ENCODE measurements around the gene ASRGL1.
"Not testable (repeated sequence)": the region's sequence is repeated elsewhere in the genome, so short reads cannot be mapped to it uniquely, and the experiment has no call there.

DNA sequence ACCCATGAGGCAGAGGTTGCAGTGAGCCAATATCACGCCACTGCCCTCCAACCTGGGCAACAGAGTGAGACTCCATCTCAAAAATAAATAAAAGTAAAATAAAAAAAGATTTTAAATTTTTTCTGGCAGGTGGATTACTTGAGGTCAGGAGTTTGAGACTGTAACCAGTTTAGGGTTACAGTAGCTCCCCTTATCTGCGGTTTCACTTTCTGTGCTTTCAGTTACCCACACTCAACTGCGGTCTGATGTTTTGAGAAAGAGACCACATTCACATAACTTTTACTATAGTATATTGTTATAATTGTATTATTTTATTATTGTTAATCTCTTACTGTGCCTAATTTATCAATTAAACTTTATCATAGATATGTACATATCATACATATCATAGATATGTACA is 48.8 kb downstream of the ASRGL1 start:
- TF ChIP-seq, protein P1, sequence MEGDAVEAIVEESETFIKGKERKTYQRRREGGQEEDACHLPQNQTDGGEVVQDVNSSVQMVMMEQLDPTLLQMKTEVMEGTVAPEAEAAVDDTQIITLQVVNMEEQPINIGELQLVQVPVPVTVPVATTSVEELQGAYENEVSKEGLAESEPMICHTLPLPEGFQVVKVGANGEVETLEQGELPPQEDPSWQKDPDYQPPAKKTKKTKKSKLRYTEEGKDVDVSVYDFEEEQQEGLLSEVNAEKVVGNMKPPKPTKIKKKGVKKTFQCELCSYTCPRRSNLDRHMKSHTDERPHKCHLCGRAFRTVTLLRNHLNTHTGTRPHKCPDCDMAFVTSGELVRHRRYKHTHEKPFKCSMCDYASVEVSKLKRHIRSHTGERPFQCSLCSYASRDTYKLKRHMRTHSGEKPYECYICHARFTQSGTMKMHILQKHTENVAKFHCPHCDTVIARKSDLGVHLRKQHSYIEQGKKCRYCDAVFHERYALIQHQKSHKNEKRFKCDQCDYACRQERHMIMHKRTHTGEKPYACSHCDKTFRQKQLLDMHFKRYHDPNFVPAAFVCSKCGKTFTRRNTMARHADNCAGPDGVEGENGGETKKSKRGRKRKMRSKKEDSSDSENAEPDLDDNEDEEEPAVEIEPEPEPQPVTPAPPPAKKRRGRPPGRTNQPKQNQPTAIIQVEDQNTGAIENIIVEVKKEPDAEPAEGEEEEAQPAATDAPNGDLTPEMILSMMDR (IDR thresholded peaks at IDR 0.05) = not testable (repeated sequence)
- not testable (repeated sequence) for TF ChIP-seq POLR2A (IDR thresholded peaks at IDR 0.05)
